Choroid plexus epithelial cell (primary cell): Measurements from ENCODE around the gene ARVCF.

Experiments
- DNase-seq: peaks from one replicate; pipeline ENCODE4 v3.0.0-alpha.2; 2010; ENCODE audit warnings: low read depth
- H3K4me3 ChIP-seq: 2 replicates; pipeline ENCODE4 v1.5.1; 2011; ENCODE audit warnings: low read depth, mild to moderate bottlenecking, control low read depth, low read length, moderate library complexity
- CTCF ChIP-seq: conservative IDR thresholded peaks from 2 replicates; pipeline ENCODE4 v1.5.1; 2011; ENCODE audit warnings: low read depth, mild to moderate bottlenecking, control low read depth, inconsistent platforms, low read length, moderate library complexity

ARVCF gene

GRCh38 chr22:19943082-19944026 is 73.3 kb downstream of the ARVCF start:
- TF ChIP-seq CTCF, result peak; percentile 13
- H3K4me3 ChIP-seq, result peak overlapping the region; percentile 78
- peak; percentile 95 for DNase-seq

GRCh38 chr22:19942157-19943081 is 74.2 kb downstream of the ARVCF start:
- peak overlapping the region; percentile 78 for H3K4me3 ChIP-seq
- no peak for TF ChIP-seq CTCF
- DNase-seq, result peak; percentile 85

GRCh38 chr22:19941365-19942082 is 75.1 kb downstream of the ARVCF start, which contains the start of the genes COMT and TXNRD2:
COMT (plus strand) TSS chr22:19941772; CDS start chr22:19962527, 20,755 bp downstream.
TXNRD2 (minus strand) TSS chr22:19941818; CDS start chr22:19941803, 15 bp downstream.
- DNase-seq, result peak; percentile 60
- peak within 1 kb of the TSS; percentile 78 for H3K4me3 ChIP-seq
- no peak for TF ChIP-seq CTCF

- no peak for DNase-seq
- H3K4me3 ChIP-seq, result peak overlapping the region; percentile 78
- no peak for TF ChIP-seq CTCF
Measured at GRCh38 chr22:19940536-19941364, 75.9 kb downstream of the ARVCF start.

- DNase-seq, result peak; percentile 23
- TF ChIP-seq CTCF, result no peak
- no peak overlapping the region for H3K4me3 ChIP-seq
Measured at GRCh38 chr22:19937616-19938473, 78.8 kb downstream of the ARVCF start.
